Ishikawa (cell line): ENCODE data around the gene RET.

ENCODE experiments used
- CEBPB ChIP-seq: IDR thresholded peaks from 2 replicates; pipeline ENCODE4 v1.6.1; 2012
- CREB1 ChIP-seq: IDR thresholded peaks from 2 replicates; pipeline ENCODE4 v1.6.1; 2012; ENCODE audit warnings: low read depth
- EGR1 ChIP-seq: IDR thresholded peaks from 2 replicates; pipeline ENCODE4 v1.6.1; 2012
- EP300 ChIP-seq: IDR thresholded peaks from 2 replicates; pipeline ENCODE4 v1.6.1; 2012; ENCODE audit warnings: borderline replicate concordance
- FOXM1 ChIP-seq: IDR thresholded peaks from 2 replicates; pipeline ENCODE4 v1.6.1; 2012; ENCODE audit warnings: low read depth, borderline replicate concordance
- NFIC ChIP-seq: IDR thresholded peaks from 2 replicates; pipeline ENCODE4 v1.6.1; 2012
- RAD21 ChIP-seq: IDR thresholded peaks from 2 replicates; pipeline ENCODE4 v1.6.1; 2012; ENCODE audit warnings: low read depth
- TAF1 ChIP-seq: IDR thresholded peaks from 2 replicates; pipeline ENCODE4 v1.6.1; 2012; ENCODE audit warnings: low read depth, mild to moderate bottlenecking
- TCF12 ChIP-seq: IDR thresholded peaks from 2 replicates; pipeline ENCODE4 v1.6.1; 2012; ENCODE audit warnings: low read depth
- TEAD4 ChIP-seq: IDR thresholded peaks from 2 replicates; pipeline ENCODE4 v1.6.1; 2012
- YY1 ChIP-seq: IDR thresholded peaks from 2 replicates; pipeline ENCODE4 v1.6.1; 2012; ENCODE audit warnings: low read depth
- ZBTB7A ChIP-seq: IDR thresholded peaks from 2 replicates; pipeline ENCODE4 v1.6.1; 2012; ENCODE audit warnings: low read depth
- TF ChIP-seq, protein P1 (sequence below): IDR thresholded peaks from 2 replicates; pipeline ENCODE4 v1.6.1; 2012
- TF ChIP-seq, protein P2 (sequence below): IDR thresholded peaks from 2 replicates; pipeline ENCODE4 v1.6.1; 2012
- TF ChIP-seq, protein P3 (sequence below): IDR thresholded peaks from 2 replicates; pipeline ENCODE4 v1.6.1; 2012; ENCODE audit warnings: low read depth, mild to moderate bottlenecking

The RET gene

DNA sequence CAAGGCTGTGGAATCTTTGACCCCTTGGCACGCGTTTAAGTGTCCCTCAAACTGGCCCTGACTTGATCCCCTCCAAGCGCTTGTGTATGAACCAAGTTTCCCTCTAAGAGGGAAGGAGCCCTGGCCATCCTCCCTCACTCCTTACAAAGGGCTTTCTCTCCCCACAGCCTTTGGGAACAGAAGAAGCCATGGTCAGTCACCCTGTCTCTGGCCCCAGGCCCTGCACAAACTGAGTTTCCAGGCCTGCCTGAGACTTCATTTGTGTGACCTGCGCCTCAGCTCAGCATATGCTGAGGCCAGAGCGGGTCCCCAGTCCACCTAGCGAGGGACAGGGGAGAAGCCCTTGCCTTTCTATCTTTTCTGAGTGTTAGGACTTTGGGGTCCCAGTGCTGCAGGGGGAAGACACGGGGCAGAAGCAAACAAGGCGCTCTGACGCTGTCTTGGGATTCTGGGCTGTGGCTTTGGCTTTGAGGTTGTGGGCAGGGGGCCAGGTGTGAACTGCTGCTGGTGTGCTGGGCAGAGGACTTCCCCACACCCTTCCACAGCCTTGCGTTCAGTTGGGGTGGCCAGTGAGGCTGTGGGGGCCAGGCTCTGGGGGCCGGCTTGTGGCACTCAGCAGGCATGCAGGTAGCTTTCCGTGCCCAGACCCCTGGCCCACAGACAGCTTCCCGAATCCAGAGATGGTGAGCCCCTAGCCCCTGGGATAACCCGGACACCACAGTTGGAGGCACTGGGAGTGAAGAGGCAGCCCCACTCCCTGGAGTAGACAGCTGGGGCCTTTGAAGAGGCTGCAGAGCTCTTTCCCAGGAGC is 1.5 kb downstream of the RET start:
- TF ChIP-seq, protein P1, sequence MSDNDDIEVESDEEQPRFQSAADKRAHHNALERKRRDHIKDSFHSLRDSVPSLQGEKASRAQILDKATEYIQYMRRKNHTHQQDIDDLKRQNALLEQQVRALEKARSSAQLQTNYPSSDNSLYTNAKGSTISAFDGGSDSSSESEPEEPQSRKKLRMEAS, result no peak
- TF ChIP-seq ZBTB7A (no peak), YY1 (no peak), TCF12 (no peak), CEBPB (no peak), NFIC (no peak), FOXM1 (no peak), EP300 (no peak), CREB1 (no peak), TAF1 (no peak), RAD21 (no peak), EGR1 (no peak), TEAD4 (no peak)
- TF ChIP-seq, protein P2, sequence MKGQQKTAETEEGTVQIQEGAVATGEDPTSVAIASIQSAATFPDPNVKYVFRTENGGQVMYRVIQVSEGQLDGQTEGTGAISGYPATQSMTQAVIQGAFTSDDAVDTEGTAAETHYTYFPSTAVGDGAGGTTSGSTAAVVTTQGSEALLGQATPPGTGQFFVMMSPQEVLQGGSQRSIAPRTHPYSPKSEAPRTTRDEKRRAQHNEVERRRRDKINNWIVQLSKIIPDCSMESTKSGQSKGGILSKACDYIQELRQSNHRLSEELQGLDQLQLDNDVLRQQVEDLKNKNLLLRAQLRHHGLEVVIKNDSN, result no peak
- TF ChIP-seq, protein P3, sequence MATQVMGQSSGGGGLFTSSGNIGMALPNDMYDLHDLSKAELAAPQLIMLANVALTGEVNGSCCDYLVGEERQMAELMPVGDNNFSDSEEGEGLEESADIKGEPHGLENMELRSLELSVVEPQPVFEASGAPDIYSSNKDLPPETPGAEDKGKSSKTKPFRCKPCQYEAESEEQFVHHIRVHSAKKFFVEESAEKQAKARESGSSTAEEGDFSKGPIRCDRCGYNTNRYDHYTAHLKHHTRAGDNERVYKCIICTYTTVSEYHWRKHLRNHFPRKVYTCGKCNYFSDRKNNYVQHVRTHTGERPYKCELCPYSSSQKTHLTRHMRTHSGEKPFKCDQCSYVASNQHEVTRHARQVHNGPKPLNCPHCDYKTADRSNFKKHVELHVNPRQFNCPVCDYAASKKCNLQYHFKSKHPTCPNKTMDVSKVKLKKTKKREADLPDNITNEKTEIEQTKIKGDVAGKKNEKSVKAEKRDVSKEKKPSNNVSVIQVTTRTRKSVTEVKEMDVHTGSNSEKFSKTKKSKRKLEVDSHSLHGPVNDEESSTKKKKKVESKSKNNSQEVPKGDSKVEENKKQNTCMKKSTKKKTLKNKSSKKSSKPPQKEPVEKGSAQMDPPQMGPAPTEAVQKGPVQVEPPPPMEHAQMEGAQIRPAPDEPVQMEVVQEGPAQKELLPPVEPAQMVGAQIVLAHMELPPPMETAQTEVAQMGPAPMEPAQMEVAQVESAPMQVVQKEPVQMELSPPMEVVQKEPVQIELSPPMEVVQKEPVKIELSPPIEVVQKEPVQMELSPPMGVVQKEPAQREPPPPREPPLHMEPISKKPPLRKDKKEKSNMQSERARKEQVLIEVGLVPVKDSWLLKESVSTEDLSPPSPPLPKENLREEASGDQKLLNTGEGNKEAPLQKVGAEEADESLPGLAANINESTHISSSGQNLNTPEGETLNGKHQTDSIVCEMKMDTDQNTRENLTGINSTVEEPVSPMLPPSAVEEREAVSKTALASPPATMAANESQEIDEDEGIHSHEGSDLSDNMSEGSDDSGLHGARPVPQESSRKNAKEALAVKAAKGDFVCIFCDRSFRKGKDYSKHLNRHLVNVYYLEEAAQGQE, result no peak

DNA sequence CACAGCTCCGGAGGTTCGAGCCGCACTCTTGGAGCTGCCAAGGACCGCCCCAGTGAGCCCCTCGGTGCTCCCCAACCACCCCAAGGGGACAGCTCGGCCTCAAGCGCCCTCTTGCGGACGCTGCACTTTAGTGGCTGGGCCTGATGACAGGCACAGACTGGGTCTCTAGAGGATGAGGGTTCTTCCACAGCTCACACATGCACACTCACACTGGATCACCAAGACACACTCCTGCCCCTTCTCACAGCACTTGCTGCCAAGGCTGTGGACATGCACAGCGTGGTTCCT is 2.1 kb downstream of the RET start:
- no peak for TF ChIP-seq EP300
- TF ChIP-seq RAD21, result peak; percentile 65
- TF ChIP-seq FOXM1, result no peak
- TF ChIP-seq YY1, result no peak
- no peak for TF ChIP-seq TCF12
- TF ChIP-seq, protein P2, result no peak

DNA sequence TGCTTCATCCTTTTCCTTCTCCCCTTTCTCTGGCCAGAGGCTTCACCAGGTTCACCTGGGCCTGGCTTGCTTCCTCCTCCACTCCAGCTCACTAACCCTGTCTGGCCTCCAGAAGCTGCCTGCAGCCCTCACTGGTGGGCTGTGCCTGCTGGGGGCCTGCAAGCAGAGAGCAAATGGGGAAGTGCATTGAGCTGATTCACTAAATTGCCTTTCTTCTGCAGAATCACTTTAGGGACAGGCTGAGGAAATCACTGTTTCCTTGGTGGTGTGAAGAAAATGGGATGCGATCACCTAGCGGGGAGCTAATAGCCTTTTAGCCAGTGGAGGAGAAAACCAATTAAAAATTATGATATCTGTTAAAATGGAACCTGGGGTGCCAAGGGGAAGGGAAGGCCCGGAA is 3.0 kb downstream of the RET start:
- TF ChIP-seq NFIC, result no peak
- TF ChIP-seq, protein P2, result no peak
- TF ChIP-seq CEBPB, result no peak
- no peak for TF ChIP-seq TAF1
- no peak for TF ChIP-seq TEAD4
- no peak for TF ChIP-seq RAD21
- TF ChIP-seq EP300, result no peak
- TF ChIP-seq, protein P3, result no peak
- no peak for TF ChIP-seq CREB1
- no peak for TF ChIP-seq ZBTB7A
- TF ChIP-seq FOXM1, result no peak
- TF ChIP-seq EGR1, result no peak
- no peak for TF ChIP-seq YY1
- TF ChIP-seq, protein P1, result no peak

DNA sequence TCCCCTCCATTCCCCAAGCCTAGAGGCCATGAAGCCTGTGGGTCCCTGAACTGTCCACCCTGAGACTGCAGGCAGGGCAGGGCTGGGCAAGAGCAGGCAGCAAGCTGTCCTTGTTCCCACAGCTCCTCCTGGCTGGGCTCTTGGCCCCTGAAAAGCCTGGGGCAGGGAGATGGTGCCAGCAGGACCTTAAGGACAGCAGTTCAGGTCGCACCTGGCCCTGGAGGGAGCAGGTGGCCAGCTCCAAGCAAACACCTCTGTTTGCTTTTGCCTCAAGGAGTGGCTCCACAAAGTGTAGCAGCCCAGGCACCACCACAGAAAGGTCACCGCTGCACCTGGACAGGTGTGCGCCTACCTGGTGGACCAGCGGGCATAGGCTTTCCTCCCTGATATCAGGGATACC is 5.2 kb downstream of the RET start:
- TF ChIP-seq CEBPB, result no peak
- no peak for TF ChIP-seq ZBTB7A
- TF ChIP-seq, protein P1, result no peak
- TF ChIP-seq RAD21, result no peak
- TF ChIP-seq CREB1, result no peak
- TF ChIP-seq, protein P3, result no peak
- TF ChIP-seq, protein P2, result no peak
- TF ChIP-seq TCF12, result no peak
- no peak for TF ChIP-seq YY1
